ENCODE data around the gene CACNB3. TPM values are rescaled to one million over a fixed set of nuclear protein-coding genes. Genes with fewer than 3 reads are reported as not detected.
A peak's percentile ranks its signal among the peaks of the same experiment; 100 is the strongest.

CACNB3 gene
- total and polyA plus RNA-seq, 12 donors = 2.2 to 13.5 (median 4.6) TPM

DNA sequence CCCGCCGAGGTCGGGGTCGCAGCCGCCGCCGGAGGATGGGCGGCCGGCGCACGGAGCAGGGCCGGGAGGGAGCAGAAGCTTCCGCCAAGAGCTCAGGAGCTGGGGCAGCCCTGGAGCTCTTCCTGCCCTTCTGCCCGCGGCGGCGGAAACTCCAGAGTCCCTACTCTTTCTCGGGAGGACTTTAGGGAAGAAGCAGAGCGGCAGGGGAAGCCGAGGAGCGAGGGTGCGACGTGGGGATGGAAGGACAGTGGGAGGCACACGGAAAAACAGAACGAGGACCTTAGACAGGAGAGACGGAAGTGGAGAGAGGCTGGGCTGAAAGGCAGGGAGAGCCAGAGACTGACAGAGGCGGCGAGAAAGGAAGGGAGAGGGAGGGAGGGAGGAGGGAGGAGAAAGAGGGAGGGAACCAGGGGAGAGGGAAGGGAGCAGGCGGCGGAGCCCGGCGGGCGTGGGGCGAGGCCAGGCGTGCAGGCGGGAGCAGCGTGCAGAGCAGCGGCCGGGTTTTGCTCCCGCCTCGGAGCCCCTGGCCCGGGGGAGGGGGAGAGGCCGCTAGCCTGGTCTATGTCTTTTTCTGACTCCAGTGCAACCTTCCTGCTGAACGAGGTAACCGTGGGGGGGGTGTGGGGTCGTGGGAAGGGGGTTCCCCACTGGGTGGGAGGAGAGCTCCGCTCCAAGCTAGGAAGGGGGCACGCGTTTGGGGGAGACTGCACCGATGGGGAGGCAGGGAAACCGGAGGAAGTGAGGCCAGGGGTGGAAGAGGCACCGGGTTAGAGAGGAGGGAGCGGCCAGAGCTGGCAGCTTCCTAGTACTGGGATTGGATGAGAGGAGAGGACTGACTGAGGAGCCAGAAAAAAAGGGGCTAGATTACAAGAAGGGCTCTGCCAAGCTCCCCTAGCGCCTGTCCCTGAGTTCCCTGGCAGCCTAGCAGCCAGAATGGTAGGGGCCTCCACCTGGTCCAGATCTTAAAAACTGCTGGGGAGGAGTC is 2.9 kb upstream of the CACNB3 start:
- Histone ChIP-seq H3K9me3 (no peaks in the 10 kb centered on the region), H3K36me3 (no peaks in the 10 kb centered on the region), H3K4me3 (peak overlapping the region; percentile 47 to 98 (median 86)), H3K27me3 (peaks cover 0 to 38% (median 0%) of the 10 kb centered on the region in 7 donors), H3K4me1 (peaks cover 11 to 52% (median 44%) of the 10 kb centered on the region in 9 donors), H3K27ac (peak overlapping the region; percentile 56 to 96 (median 92))
- intact Hi-C loops (cut with DNase I) = loop anchor here in 1 of 10 donors (5.0 kb wide), 1 partner anchor 732 kb away; no protein-coding TSS in a partner anchor
- DNase-seq (peak; percentile 75 to 81), ATAC-seq (peak; percentile 76 to 84 (median 80))
- WGBS, 2 donors = 1% methylated on average over 47 to 53 of the region's 54 CpGs
- TF ChIP-seq, protein P1, sequence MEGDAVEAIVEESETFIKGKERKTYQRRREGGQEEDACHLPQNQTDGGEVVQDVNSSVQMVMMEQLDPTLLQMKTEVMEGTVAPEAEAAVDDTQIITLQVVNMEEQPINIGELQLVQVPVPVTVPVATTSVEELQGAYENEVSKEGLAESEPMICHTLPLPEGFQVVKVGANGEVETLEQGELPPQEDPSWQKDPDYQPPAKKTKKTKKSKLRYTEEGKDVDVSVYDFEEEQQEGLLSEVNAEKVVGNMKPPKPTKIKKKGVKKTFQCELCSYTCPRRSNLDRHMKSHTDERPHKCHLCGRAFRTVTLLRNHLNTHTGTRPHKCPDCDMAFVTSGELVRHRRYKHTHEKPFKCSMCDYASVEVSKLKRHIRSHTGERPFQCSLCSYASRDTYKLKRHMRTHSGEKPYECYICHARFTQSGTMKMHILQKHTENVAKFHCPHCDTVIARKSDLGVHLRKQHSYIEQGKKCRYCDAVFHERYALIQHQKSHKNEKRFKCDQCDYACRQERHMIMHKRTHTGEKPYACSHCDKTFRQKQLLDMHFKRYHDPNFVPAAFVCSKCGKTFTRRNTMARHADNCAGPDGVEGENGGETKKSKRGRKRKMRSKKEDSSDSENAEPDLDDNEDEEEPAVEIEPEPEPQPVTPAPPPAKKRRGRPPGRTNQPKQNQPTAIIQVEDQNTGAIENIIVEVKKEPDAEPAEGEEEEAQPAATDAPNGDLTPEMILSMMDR (IDR thresholded peaks at IDR 0.05) = no peak

DNA sequence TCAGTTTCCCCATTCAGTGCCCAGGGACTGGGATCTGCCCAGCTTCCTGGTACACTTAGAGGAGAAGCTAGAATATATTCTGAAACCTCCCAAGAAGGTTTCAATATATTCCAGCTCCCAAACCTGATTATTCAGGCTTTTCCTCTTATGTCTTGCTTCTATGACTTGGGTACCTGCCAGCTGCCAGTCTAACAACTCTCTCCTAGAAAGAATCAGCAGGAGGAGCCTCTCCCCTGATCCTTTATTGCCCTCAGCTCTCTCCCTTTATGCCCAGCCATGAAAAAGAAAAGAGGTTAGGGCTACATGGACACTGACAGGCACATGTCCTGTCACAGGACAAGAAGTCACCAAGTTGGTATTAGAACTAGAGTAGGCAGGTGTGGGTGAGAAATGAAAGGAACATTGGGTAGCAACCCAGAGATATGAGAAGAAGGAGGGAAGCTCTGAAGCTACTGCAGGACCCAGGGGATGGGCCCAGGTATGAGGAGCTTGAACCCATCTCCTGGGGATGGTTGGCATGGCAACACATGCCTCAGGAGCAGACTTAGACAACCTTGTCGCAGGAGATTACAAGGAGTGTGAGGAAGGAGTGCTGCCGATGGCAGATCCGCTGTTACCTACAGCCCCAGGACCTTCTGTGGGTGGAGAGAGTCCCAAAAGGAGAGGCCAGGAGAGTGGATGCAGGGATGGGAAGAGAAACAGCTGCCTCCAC is 2.0 kb upstream of the CACNB3 start:
- H3K27ac ChIP-seq = peak overlapping the region in 5 of 10 donors; percentile 83 to 96 (median 92)
- H3K27me3 ChIP-seq = peaks cover 0 to 38% (median 0%) of the 10 kb centered on the region in 7 donors
- no peaks in the 10 kb centered on the region for H3K9me3 ChIP-seq
- peaks cover 11 to 49% (median 44%) of the 10 kb centered on the region in 9 donors for H3K4me1 ChIP-seq
- H3K36me3 ChIP-seq = no peaks in the 10 kb centered on the region
- DNase-seq = no peak
- TF ChIP-seq, protein P1 (IDR thresholded peaks at IDR 0.05) = no peak
- WGBS, 2 donors = 87 to 96% methylated on average over 3 of the region's 3 CpGs
- ATAC-seq = no peak
- H3K4me3 ChIP-seq = peak overlapping the region in 8 of 10 donors; percentile 47 to 98 (median 84)
- intact Hi-C loops (cut with DNase I) = loop anchor here in 1 of 10 donors (5.0 kb wide), 1 partner anchor 731 kb away; no protein-coding TSS in a partner anchor

DNA sequence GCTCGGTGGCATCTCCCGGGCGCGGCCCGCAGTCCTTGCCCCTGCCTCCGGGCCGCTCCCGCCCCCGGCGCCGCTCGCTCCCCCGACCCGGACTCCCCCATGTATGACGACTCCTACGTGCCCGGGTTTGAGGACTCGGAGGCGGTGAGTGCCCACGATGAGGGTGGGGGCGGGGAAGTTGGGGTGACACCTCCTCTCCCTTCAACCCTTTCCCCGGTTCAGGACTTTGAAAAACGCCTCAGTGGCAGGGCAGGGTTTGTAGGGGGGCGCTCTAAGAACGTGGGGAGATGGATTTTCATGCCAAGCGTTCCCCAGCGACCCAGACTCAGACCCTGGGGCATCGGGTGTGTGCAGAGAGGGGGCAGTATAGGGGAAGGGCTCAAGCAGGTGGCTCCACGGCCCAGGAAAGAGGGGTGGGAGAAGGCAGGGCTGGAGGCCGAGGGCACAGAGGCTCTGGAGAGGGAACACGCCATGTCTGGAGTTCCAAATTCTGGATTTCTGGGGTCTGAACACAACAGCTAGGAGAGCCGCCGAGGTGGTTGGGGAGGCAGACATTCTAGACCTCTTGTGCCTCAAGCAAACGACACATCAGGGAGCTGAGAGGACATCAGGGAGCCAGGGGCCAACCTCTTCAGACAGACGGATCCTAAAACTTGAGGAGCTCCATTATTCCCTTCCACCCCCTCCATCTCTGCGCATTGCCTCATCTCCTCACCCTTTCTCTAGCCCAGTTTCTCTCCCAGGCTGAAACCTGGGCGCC is 715 bp downstream of the CACNB3 start:
- DNase-seq (no peak), ATAC-seq (no peak)
- Histone ChIP-seq H3K4me1 (peaks cover 7 to 43% (median 33%) of the 10 kb centered on the region in 9 donors), H3K4me3 (peak overlapping the region; percentile 55 to 88 (median 74)), H3K36me3 (peaks cover 0 to 10% (median 0%) of the 10 kb centered on the region in 9 donors), H3K27me3 (peaks cover 0 to 38% (median 0%) of the 10 kb centered on the region in 7 donors), H3K9me3 (no peaks in the 10 kb centered on the region), H3K27ac (peak overlapping the region in 9 of 10 donors; percentile 28 to 75 (median 49))
- intact Hi-C loops (cut with DNase I) = loop anchor here in 1 of 10 donors (5.0 kb wide), 1 partner anchor 728 kb away; no protein-coding TSS in a partner anchor
- WGBS, 2 donors = 19 to 20% methylated on average over 37 of the region's 37 CpGs
- TF ChIP-seq, protein P1 (IDR thresholded peaks at IDR 0.05) = peak in 3 of 9 donors; percentile 15 to 43 (median 20)

Measured in heart right ventricle (tissue), 16 donors.